Pancreas (tissue), 10 donors: ENCODE results near the gene AFM. TPM values are rescaled to one million over a fixed set of nuclear protein-coding genes. Genes with fewer than 3 reads are reported as not detected.

Experiments used
- ATAC-seq, 4 donors: fragments of 200-7000 bp; cut with Tn5 transposase; one replicate each; pipeline versions ENCODE4 v1.8.0 to v1.9.1; 2020; ENCODE audit warnings: mild to moderate bottlenecking in 4 of 4, moderate library complexity in 4 of 4
- DNase-seq, 6 donors: peaks; one replicate each; pipeline ENCODE4 v3.0.0-alpha.2; 2020
- FAIRE-seq: peaks from 2 replicates; lab custom pipeline; 2012; peaks lifted over from hg19 to GRCh38; lab: Jason Lieb, UNC
- H3K27ac ChIP-seq, 4 donors: fragments of 200-600 bp; sonication (generic); 1 replicate in 3 of 4; 2 replicates in 1 of 4; pipeline versions ENCODE4 v1.5.0 to v1.8.0; 2020
- H3K27me3 ChIP-seq, 4 donors: fragments of 200-600 bp; one replicate each; pipeline ENCODE4 v1.8.0; 2021
- H3K36me3 ChIP-seq, 3 donors: fragments of 200-600 bp; sonication (generic) in 1 of 3; one replicate each; pipeline versions ENCODE4 v1.5.0 to v1.8.0; 2020 to 2021
- H3K4me1 ChIP-seq, 3 donors: fragments of 200-600 bp; one replicate each; pipeline ENCODE4 v1.8.0; 2021
- H3K4me3 ChIP-seq, 4 donors: fragments of 200-600 bp; sonication (generic) in 2 of 4; one replicate each; pipeline versions ENCODE4 v1.5.0 to v1.8.0; 2020 to 2021
- H3K9me3 ChIP-seq, 4 donors: fragments of 200-600 bp; one replicate each; pipeline ENCODE4 v1.8.0; 2021
- WGBS, 2 donors: extraction: QIAGEN DNeasy Blood & Tissue Kit; methylation state at CpG; one replicate each; pipeline ENCODE4 v1.1.7; 2013; 5-methylcytosine and 5-hydroxymethylcytosine counted together
- intact Hi-C, 3 donors: fragments of 100-400 bp; cut with DNase I; formaldehyde crosslinking; loops; one replicate each; pipeline versions ENCODE4 v1.11.1 to v1.14.2; 2022
- polyA plus RNA-seq, 2 donors: library from polyadenylated mRNA; stranded (reverse); fragments of 200-250 nt; gene quantifications; one replicate each; pipeline ENCODE4 v1.2.3, GENCODE V29; 2013
- total RNA-seq, 6 donors: library from RNA; stranded (reverse); fragmentation: NEBNext Ultra II Directional in 4 of 6; extraction: Animal tissue kit (Norgen Biotek cat#: 25700) in 4 of 6; gene quantifications; one replicate each; pipeline versions ENCODE4 v1.2.1 to v1.2.4, GENCODE V29; 2021 to 2023
- TF ChIP-seq, protein P1 (sequence below), 4 donors: fragments of 200-600 bp; sonication (generic) in 3 of 4; IDR thresholded peaks; one replicate each; pipeline versions ENCODE4 v1.5.0 to v1.8.0; 2021; ENCODE audit warnings: antibody characterized with exemption in 4 of 4
- donor health status: healthy with polysubstance abuse.
- donor health status: DM: no; HTN: no; CAD: no; lungs with moderate emphysema.
- donor health status: DM: no; HTN: no; CAD: no.
- donor health status: control.
- donor health status: control.
- donor health status: Bipolar disorder and iron deficiency.
- donor health status: DM: yes; HTN: yes; CAD: no.
- donor health status: DM: no; HTN: no; CAD: no.
- donor health status: DM: no; HTN: no; CAD: no.
- donor health status: DM: yes; HTN: yes; CAD: no.

Gene AFM
- total and polyA plus RNA-seq, 8 donors: 0.08 to 0.82 (median 0.21) TPM

DNA sequence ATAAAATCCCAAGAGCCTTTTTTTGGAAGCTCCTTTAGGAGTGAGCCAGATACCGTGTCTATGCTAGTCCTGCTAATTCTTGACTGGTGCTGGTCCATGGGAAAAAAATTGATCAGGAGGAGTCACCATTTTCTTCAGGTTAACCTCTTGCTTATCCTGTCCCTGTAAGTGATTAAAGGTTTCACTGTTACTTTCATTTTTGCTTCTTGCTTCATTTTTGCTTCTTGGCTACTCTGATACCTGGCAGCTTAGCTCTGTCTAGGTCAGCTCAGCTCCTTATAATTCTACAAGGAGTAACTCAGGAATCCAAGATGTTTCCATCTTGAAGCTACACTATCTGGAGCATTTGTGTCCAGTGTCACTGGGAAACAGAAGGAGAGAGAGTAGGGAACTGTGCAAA, 45.7 kb downstream of the AFM start:
- intact Hi-C loops: no loop called here
- Histone ChIP-seq H3K27ac (no peak overlapping the region), H3K36me3 (no peaks in the 10 kb centered on the region), H3K4me3 (no peak overlapping the region), H3K27me3 (no peaks in the 10 kb centered on the region), H3K4me1 (no peaks in the 10 kb centered on the region), H3K9me3 (no peaks in the 10 kb centered on the region)
- TF ChIP-seq, protein P1, sequence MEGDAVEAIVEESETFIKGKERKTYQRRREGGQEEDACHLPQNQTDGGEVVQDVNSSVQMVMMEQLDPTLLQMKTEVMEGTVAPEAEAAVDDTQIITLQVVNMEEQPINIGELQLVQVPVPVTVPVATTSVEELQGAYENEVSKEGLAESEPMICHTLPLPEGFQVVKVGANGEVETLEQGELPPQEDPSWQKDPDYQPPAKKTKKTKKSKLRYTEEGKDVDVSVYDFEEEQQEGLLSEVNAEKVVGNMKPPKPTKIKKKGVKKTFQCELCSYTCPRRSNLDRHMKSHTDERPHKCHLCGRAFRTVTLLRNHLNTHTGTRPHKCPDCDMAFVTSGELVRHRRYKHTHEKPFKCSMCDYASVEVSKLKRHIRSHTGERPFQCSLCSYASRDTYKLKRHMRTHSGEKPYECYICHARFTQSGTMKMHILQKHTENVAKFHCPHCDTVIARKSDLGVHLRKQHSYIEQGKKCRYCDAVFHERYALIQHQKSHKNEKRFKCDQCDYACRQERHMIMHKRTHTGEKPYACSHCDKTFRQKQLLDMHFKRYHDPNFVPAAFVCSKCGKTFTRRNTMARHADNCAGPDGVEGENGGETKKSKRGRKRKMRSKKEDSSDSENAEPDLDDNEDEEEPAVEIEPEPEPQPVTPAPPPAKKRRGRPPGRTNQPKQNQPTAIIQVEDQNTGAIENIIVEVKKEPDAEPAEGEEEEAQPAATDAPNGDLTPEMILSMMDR (IDR thresholded peaks at IDR 0.05): no peak
- no peak for DNase-seq
- no peak for FAIRE-seq
- ATAC-seq: no peak
- WGBS, 2 donors: 97% methylated on average over 1 of the region's 1 CpG

- Histone ChIP-seq H3K9me3 (no peaks in the 10 kb centered on the region), H3K4me1 (no peaks in the 10 kb centered on the region), H3K27me3 (no peaks in the 10 kb centered on the region), H3K4me3 (no peak overlapping the region), H3K36me3 (no peaks in the 10 kb centered on the region), H3K27ac (no peak overlapping the region)
- no peak for DNase-seq
- ATAC-seq: no peak
- no peak for FAIRE-seq
- 89 to 94% methylated on average over 2 of the region's 2 CpGs for WGBS, 2 donors
- intact Hi-C loops: no loop called here
- TF ChIP-seq, protein P1 (IDR thresholded peaks at IDR 0.05): no peak
Observed at GRCh38 chr4:73528171-73528570, 46.6 kb downstream of the AFM start.

- no peaks in the 10 kb centered on the region for H3K9me3 ChIP-seq
- H3K27ac ChIP-seq: no peak overlapping the region
- peaks cover 5 to 15% (median 6%) of the 10 kb centered on the region in 3 donors for H3K4me1 ChIP-seq
- DNase-seq (no peak), FAIRE-seq (no peak), ATAC-seq (peak in 3 of 4 donors; percentile 77 to 90 (median 90))
- H3K4me3 ChIP-seq: no peak overlapping the region
- TF ChIP-seq, protein P1 (IDR thresholded peaks at IDR 0.05): no peak
- 59 to 63% methylated on average over 2 of the region's 2 CpGs for WGBS, 2 donors
- H3K36me3 ChIP-seq: no peaks in the 10 kb centered on the region
- intact Hi-C loops: no loop called here
- no peaks in the 10 kb centered on the region for H3K27me3 ChIP-seq
Observed at GRCh38 chr4:73533515-73534422, 52.2 kb downstream of the AFM start.

GRCh38 chr4:73538162-73538561, 56.6 kb downstream of the AFM start:
- intact Hi-C loops: no loop called here
- FAIRE-seq (no peak), ATAC-seq (no peak), DNase-seq (no peak)
- Histone ChIP-seq H3K36me3 (no peaks in the 10 kb centered on the region), H3K27me3 (no peaks in the 10 kb centered on the region), H3K4me1 (peaks cover 5 to 15% (median 6%) of the 10 kb centered on the region in 3 donors), H3K9me3 (no peaks in the 10 kb centered on the region), H3K27ac (no peak overlapping the region), H3K4me3 (no peak overlapping the region)
- WGBS, 2 donors: 87 to 97% methylated on average over 2 of the region's 2 CpGs
- TF ChIP-seq, protein P1 (IDR thresholded peaks at IDR 0.05): no peak

DNA sequence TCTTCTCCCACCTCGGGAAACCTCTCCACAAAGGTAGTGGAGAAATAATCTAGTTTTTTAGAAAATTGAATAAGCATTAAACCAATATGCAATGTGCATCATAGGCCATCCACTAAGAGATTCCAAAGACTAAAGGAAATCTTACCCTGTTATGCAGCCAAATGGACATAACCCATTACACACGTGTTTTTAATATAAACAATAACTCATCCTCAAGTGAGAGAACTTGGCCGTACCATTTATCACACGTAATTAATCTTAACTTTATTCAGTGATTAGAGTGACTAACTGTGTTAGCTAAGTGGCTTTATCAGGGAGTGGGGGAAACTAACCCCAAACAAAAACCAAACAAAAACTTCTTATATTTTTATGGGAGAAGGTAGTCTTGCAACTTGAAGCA, 57.8 kb downstream of the AFM start:
- no peaks in the 10 kb centered on the region for H3K9me3 ChIP-seq
- H3K4me3 ChIP-seq: no peak overlapping the region
- FAIRE-seq (no peak), ATAC-seq (no peak), DNase-seq (no peak)
- 45 to 48% methylated on average over 4 of the region's 4 CpGs for WGBS, 2 donors
- intact Hi-C loops: no loop called here
- TF ChIP-seq, protein P1 (IDR thresholded peaks at IDR 0.05): no peak
- H3K4me1 ChIP-seq: peaks cover 5 to 6% (median 6%) of the 10 kb centered on the region in 3 donors
- H3K36me3 ChIP-seq: no peaks in the 10 kb centered on the region
- H3K27me3 ChIP-seq: no peaks in the 10 kb centered on the region
- H3K27ac ChIP-seq: no peak overlapping the region
